Measurements from ENCODE around the gene STK17A. TPM values are rescaled to one million over a fixed set of nuclear protein-coding genes. Genes with fewer than 3 reads are reported as not detected.
"Not testable (repeated sequence)": the region's sequence is repeated elsewhere in the genome, so short reads cannot be mapped to it uniquely, and the experiment has no call there.

Gene STK17A
- total and polyA plus RNA-seq, 9 donors = 9.9 to 19.9 (median 12.7) TPM

GRCh38 chr7:43624156-43624555, 41.2 kb downstream of the STK17A start:
- Histone ChIP-seq H3K9me3 (no peaks in the 10 kb centered on the region), H3K4me3 (no peak overlapping the region), H3K4me1 (ENCODE audit: insufficient read depth) (peaks cover 4% of the 10 kb centered on the region), H3K27me3 (no peaks in the 10 kb centered on the region), H3K27ac (no peak overlapping the region), H3K36me3 (no peaks in the 10 kb centered on the region)
- DNase-seq = no peak
- intact Hi-C loops (cut with DNase I) = no loop called here
- TF ChIP-seq, protein P1, sequence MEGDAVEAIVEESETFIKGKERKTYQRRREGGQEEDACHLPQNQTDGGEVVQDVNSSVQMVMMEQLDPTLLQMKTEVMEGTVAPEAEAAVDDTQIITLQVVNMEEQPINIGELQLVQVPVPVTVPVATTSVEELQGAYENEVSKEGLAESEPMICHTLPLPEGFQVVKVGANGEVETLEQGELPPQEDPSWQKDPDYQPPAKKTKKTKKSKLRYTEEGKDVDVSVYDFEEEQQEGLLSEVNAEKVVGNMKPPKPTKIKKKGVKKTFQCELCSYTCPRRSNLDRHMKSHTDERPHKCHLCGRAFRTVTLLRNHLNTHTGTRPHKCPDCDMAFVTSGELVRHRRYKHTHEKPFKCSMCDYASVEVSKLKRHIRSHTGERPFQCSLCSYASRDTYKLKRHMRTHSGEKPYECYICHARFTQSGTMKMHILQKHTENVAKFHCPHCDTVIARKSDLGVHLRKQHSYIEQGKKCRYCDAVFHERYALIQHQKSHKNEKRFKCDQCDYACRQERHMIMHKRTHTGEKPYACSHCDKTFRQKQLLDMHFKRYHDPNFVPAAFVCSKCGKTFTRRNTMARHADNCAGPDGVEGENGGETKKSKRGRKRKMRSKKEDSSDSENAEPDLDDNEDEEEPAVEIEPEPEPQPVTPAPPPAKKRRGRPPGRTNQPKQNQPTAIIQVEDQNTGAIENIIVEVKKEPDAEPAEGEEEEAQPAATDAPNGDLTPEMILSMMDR (IDR thresholded peaks at IDR 0.05) = no peak
- TF ChIP-seq POLR2A (IDR thresholded peaks at IDR 0.05) (no peak), EP300 (IDR thresholded peaks at IDR 0.05) (no peak)
- WGBS, 3 donors = 46 to 68% (median 60%) methylated on average over 2 of the region's 2 CpGs

- H3K4me3 ChIP-seq = no peak overlapping the region
- no peaks in the 10 kb centered on the region for H3K9me3 ChIP-seq
- H3K36me3 ChIP-seq = no peaks in the 10 kb centered on the region
- no peaks in the 10 kb centered on the region for H3K27me3 ChIP-seq
- no peak for DNase-seq
- TF ChIP-seq, protein P1 (IDR thresholded peaks at IDR 0.05) = no peak
- TF ChIP-seq EP300 (IDR thresholded peaks at IDR 0.05) (no peak), POLR2A (IDR thresholded peaks at IDR 0.05) (no peak)
- no peak overlapping the region for H3K27ac ChIP-seq
- peaks cover 4% of the 10 kb centered on the region for H3K4me1 ChIP-seq (ENCODE audit: insufficient read depth)
- intact Hi-C loops (cut with DNase I) = no loop called here
Observed at GRCh38 chr7:43625453-43625852, 42.5 kb downstream of the STK17A start.

- Histone ChIP-seq H3K9me3 (no peaks in the 10 kb centered on the region), H3K27me3 (no peaks in the 10 kb centered on the region), H3K36me3 (no peaks in the 10 kb centered on the region), H3K4me1 (ENCODE audit: insufficient read depth) (peaks cover 4% of the 10 kb centered on the region), H3K4me3 (no peak overlapping the region), H3K27ac (no peak overlapping the region)
- TF ChIP-seq, protein P1 (IDR thresholded peaks at IDR 0.05) = no peak
- TF ChIP-seq POLR2A (IDR thresholded peaks at IDR 0.05) (no peak), EP300 (IDR thresholded peaks at IDR 0.05) (no peak)
- no peak for DNase-seq
- intact Hi-C loops (cut with DNase I) = no loop called here
- 88 to 92% (median 91%) methylated on average over 4 of the region's 4 CpGs for WGBS, 3 donors
Observed at GRCh38 chr7:43625980-43626379, 43.1 kb downstream of the STK17A start.

DNA sequence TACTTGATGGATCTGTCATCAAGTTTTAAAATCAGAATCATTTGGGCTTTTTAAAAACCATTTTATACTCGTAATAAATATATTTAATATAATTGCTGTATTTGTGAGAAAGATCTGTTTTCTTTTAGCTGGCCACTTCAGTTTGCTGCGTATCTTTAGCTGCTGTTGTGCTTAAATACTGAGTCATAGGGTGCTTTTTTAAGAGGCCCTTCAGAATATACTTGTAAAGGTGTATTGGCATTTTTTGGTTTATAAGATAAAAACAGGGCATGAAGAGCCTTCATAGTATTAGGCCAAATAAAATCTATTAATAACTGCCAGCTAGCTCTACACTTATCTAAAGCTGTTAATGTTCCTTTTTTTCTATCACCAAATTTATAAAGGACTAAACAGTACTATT, 43.8 kb downstream of the STK17A start:
- Histone ChIP-seq H3K9me3 (no peaks in the 10 kb centered on the region), H3K4me1 (ENCODE audit: insufficient read depth) (peaks cover 3% of the 10 kb centered on the region), H3K27me3 (no peaks in the 10 kb centered on the region), H3K36me3 (no peaks in the 10 kb centered on the region), H3K27ac (no peak overlapping the region), H3K4me3 (no peak overlapping the region)
- WGBS, 3 donors = 87 to 92% (median 90%) methylated on average over 2 of the region's 2 CpGs
- TF ChIP-seq EP300 (IDR thresholded peaks at IDR 0.05) = no peak
- TF ChIP-seq POLR2A (IDR thresholded peaks at IDR 0.05) = no peak
- TF ChIP-seq, protein P1 (IDR thresholded peaks at IDR 0.05) = no peak
- intact Hi-C loops (cut with DNase I) = no loop called here
- no peak for DNase-seq

- DNase-seq; H3K27ac ChIP-seq; H3K4me1 ChIP-seq (ENCODE audit: insufficient read depth); H3K36me3 ChIP-seq; H3K27me3 ChIP-seq; intact Hi-C loops (cut with DNase I); H3K4me3 ChIP-seq; H3K9me3 ChIP-seq: not testable (repeated sequence)
- 85 to 89% (median 87%) methylated on average over 3 of the region's 3 CpGs for WGBS, 3 donors
Observed at GRCh38 chr7:43627798-43628197, 44.9 kb downstream of the STK17A start.

All from ovary (tissue), 9 donors.